SK-N-SH (cell line): ENCODE results near the gene PLA2G4B. TPM values are rescaled to one million over a fixed set of nuclear protein-coding genes. Genes with fewer than 3 reads are reported as not detected.

Experiments used
- CTCF ChIA-PET: fragments of 300-600, 350-600 bp; formaldehyde crosslinking; extraction: SDS; loops from one replicate; lab custom pipeline; 2021; lab: Yijun Ruan, JAX
- POLR2A ChIA-PET: fragments of 350-600 bp; sonication (Branson Sonifier 250); formaldehyde crosslinking; extraction: SDS; loops from one replicate; lab custom pipeline; 2020; ENCODE audit warnings: antibody characterized with exemption, inconsistent platforms; lab: Yijun Ruan, JAX
- DNase-seq: peaks from one replicate; pipeline ENCODE4 v3.0.0; 2012
- H2AFZ ChIP-seq: fragments of 200-600 bp; sonication (generic); 2 replicates; pipeline ENCODE4 v1.8.1; 2016; ENCODE audit warnings: antibody characterized with exemption, mild to moderate bottlenecking, low read depth
- H3F3A ChIP-seq: fragments of 200-600 bp; sonication (generic); replicated peaks from 2 replicates; pipeline ENCODE3; 2016; ENCODE audit warnings: antibody characterized with exemption, mild to moderate bottlenecking; ENCODE audit not compliant: insufficient read depth
- H3K27ac ChIP-seq, 2 experiments: fragments of 200-500 bp in 1 of 2; fragments of 200-600 bp in 1 of 2; sonication (Bioruptor generic) in 1 of 2; sonication (generic), shearing (Covaris generic) in 1 of 2; 2 replicates each; pipeline versions ENCODE4 v1.5.1 to v1.6.1; 2014 to 2016; ENCODE audit warnings: low read depth in 2 of 2, inconsistent platforms in 1 of 2, low read length in 1 of 2, mild to moderate bottlenecking in 1 of 2, mixed read lengths in 1 of 2
- H3K27me3 ChIP-seq: fragments of 200-600 bp; sonication (generic), shearing (Covaris generic); 2 replicates; pipeline ENCODE4 v1.6.1; 2016; ENCODE audit warnings: mixed run types; ENCODE audit not compliant: insufficient read depth
- H3K36me3 ChIP-seq, 2 experiments: fragments of 200-500 bp in 1 of 2; fragments of 200-600 bp in 1 of 2; sonication (Bioruptor generic) in 1 of 2; sonication (generic) in 1 of 2; replicated peaks in 1 of 2; 2 replicates each; pipeline versions ENCODE3 to v1.5.1; 2014 to 2016; ENCODE audit warnings: low read length in 1 of 2, mild to moderate bottlenecking in 1 of 2; ENCODE audit not compliant: insufficient read depth in 2 of 2, control insufficient read depth in 1 of 2
- H3K4me1 ChIP-seq, 2 experiments: fragments of 200-500 bp in 1 of 2; fragments of 200-600 bp in 1 of 2; sonication (Bioruptor generic) in 1 of 2; sonication (generic), shearing (Covaris generic) in 1 of 2; 2 replicates each; pipeline versions ENCODE4 v1.5.1 to v1.6.1; 2014 to 2016; ENCODE audit warnings: low read depth in 1 of 2, low read length in 1 of 2, mixed run types in 1 of 2; ENCODE audit not compliant: insufficient read depth in 2 of 2, control insufficient read depth in 1 of 2
- H3K4me2 ChIP-seq: fragments of 200-600 bp; sonication (generic), shearing (Covaris generic); 2 replicates; pipeline ENCODE4 v1.6.1; 2017; ENCODE audit warnings: mixed run types
- H3K4me3 ChIP-seq, 2 experiments: fragments of 200-500 bp in 1 of 2; fragments of 200-600 bp in 1 of 2; sonication (Bioruptor generic) in 1 of 2; sonication (generic), shearing (Covaris generic) in 1 of 2; 2 replicates each; pipeline versions ENCODE4 v1.5.1 to v1.8.1; 2014 to 2016; ENCODE audit warnings: low read depth in 2 of 2, inconsistent platforms in 1 of 2, low read length in 1 of 2, mild to moderate bottlenecking in 1 of 2, mixed read lengths in 1 of 2, moderate library complexity in 1 of 2
- H3K79me2 ChIP-seq: fragments of 200-600 bp; sonication (generic); 2 replicates; pipeline ENCODE4 v1.8.1; 2017; ENCODE audit warnings: mild to moderate bottlenecking; ENCODE audit not compliant: insufficient read depth
- H3K9ac ChIP-seq: fragments of 200-600 bp; sonication (generic); 2 replicates; pipeline ENCODE4 v1.6.1; 2017; ENCODE audit warnings: mixed run types
- H3K9me2 ChIP-seq: fragments of 200-600 bp; sonication (generic); 2 replicates; pipeline ENCODE4 v1.6.1; 2017; ENCODE audit warnings: mixed run types
- H3K9me3 ChIP-seq: fragments of 200-600 bp; sonication (generic); 2 replicates; pipeline ENCODE4 v1.6.1; 2017; ENCODE audit warnings: mixed run types, mild to moderate bottlenecking, moderate library complexity
- H4K20me1 ChIP-seq: fragments of 200-600 bp; sonication (generic); 2 replicates; pipeline ENCODE4 v1.6.1; 2017; ENCODE audit warnings: mild to moderate bottlenecking, mixed run types; ENCODE audit not compliant: insufficient read depth
- CHD2 ChIP-seq: fragments of 150-350 bp; IDR thresholded peaks from 2 replicates; pipeline ENCODE4 v1.6.1; 2018; ENCODE audit warnings: low read length; ENCODE audit not compliant: partially characterized antibody
- ELF1 ChIP-seq: IDR thresholded peaks from 2 replicates; pipeline ENCODE4 v1.4.0; 2012
- EP300 ChIP-seq, 2 experiments: IDR thresholded peaks; 2 replicates each; pipeline versions ENCODE4 v1.4.0 to v1.6.1; 2012; ENCODE audit warnings: borderline replicate concordance in 1 of 2, low read depth in 1 of 2, low read length in 1 of 2
- EZH2phosphoT487 ChIP-seq: fragments of 200-600 bp; sonication (generic); IDR thresholded peaks from 2 replicates; pipeline ENCODE4 v1.6.1; 2017; ENCODE audit warnings: low read depth, mixed run types, mild to moderate bottlenecking, antibody characterized with exemption, moderate library complexity, borderline replicate concordance
- FOSL2 ChIP-seq: IDR thresholded peaks from 2 replicates; pipeline ENCODE4 v1.4.0; 2012; ENCODE audit warnings: low read depth, mild to moderate bottlenecking, moderate library complexity, borderline replicate concordance
- GABPA ChIP-seq: IDR thresholded peaks from 2 replicates; pipeline ENCODE4 v1.4.0; 2012; ENCODE audit warnings: low read depth, mild to moderate bottlenecking
- GATA2 ChIP-seq: sonication (generic); formaldehyde crosslinking; IDR thresholded peaks from 2 replicates; pipeline ENCODE4 v1.5.0; 2020; ENCODE audit warnings: mild to moderate bottlenecking, missing genetic modification reagents
- IRF3 ChIP-seq: fragments of 150-350 bp; IDR thresholded peaks from 2 replicates; pipeline ENCODE4 v1.6.1; 2016; ENCODE audit warnings: mild to moderate bottlenecking, low read depth, low read length
- MEF2A ChIP-seq: IDR thresholded peaks from 2 replicates; pipeline ENCODE4 v1.4.0; 2012; ENCODE audit warnings: low read depth, borderline replicate concordance
- NFIC ChIP-seq: IDR thresholded peaks from 2 replicates; pipeline ENCODE4 v1.4.0; 2012; ENCODE audit warnings: borderline replicate concordance
- NRF1 ChIP-seq: IDR thresholded peaks from 2 replicates; pipeline ENCODE4 v1.6.1; 2012; ENCODE audit warnings: low read depth, mild to moderate bottlenecking, low read length
- POLR2AphosphoS5 ChIP-seq: IDR thresholded peaks from 2 replicates; pipeline ENCODE4 v1.6.1; 2012; ENCODE audit warnings: low read depth, low read length
- RAD21 ChIP-seq: IDR thresholded peaks from 2 replicates; pipeline ENCODE4 v1.6.1; 2012; ENCODE audit warnings: mild to moderate bottlenecking, low read length
- RXRA ChIP-seq: IDR thresholded peaks from 2 replicates; pipeline ENCODE4 v1.4.0; 2012; ENCODE audit warnings: low read depth, mild to moderate bottlenecking, borderline replicate concordance
- SIN3A ChIP-seq: IDR thresholded peaks from 2 replicates; pipeline ENCODE4 v1.6.1; 2012; ENCODE audit warnings: low read depth, mild to moderate bottlenecking, low read length, moderate library complexity, borderline replicate concordance
- SMC3 ChIP-seq: IDR thresholded peaks from 2 replicates; pipeline ENCODE4 v1.6.1; 2012; ENCODE audit warnings: low read depth, low read length, improper control_type of control experiment
- TCF12 ChIP-seq: IDR thresholded peaks from 2 replicates; pipeline ENCODE4 v1.4.0; 2012
- USF1 ChIP-seq: IDR thresholded peaks from 2 replicates; pipeline ENCODE4 v1.4.0; 2012; ENCODE audit warnings: low read depth, borderline replicate concordance
- YY1 ChIP-seq: IDR thresholded peaks from 2 replicates; pipeline ENCODE4 v1.4.0; 2012; ENCODE audit warnings: low read depth, mild to moderate bottlenecking
- WGBS: methylation state at CpG from one replicate; pipeline ENCODE4 v1.1.6; 2017; ENCODE audit warnings: low lambda C conversion rate; 5-methylcytosine and 5-hydroxymethylcytosine counted together
- polyA plus RNA-seq, 3 experiments: library from polyadenylated mRNA; depleted of rRNA; stranded (reverse); fragments of >200 nt; gene quantifications; 2 replicates each; pipeline ENCODE4 v1.2.3, GENCODE V29; 2012
- TF ChIP-seq, protein P1 (sequence below): IDR thresholded peaks from 2 replicates; pipeline ENCODE4 v1.4.0; 2012; ENCODE audit warnings: low read depth, borderline replicate concordance
- TF ChIP-seq, protein P2 (sequence below): fragments of 200-600 bp; sonication (generic); IDR thresholded peaks from 2 replicates; pipeline ENCODE4 v1.6.1; 2017; ENCODE audit warnings: antibody characterized with exemption, mild to moderate bottlenecking, moderate library complexity

The PLA2G4B gene
- polyA plus RNA-seq, 1 of the 3 experiments (the other 2 are of a cell fraction), result 5.3 TPM

GRCh38 chr15:41848631-41849030 is 10.0 kb downstream of the PLA2G4B start (continued):
- TF ChIP-seq IRF3, result no peak
- no peak for TF ChIP-seq TCF12

DNA sequence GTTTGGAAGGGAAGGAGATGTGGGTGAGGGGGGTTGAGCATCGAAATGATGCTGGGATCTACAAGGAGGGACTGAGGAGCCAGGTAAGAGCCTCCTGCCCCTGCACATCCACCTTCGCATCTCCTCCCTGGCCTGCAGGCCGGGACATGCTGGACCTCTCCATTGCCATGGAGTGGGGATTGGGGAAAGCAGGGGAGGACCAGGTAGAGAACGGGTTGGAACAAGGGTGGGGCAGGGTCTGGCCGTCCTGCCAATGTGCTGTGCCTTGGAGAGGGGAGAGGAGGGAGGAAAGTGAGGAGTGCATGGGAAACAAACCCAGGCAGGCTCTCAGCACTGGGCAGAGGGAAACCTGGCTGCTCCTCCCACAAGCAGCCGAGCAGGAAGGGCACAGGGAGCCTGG is 10.6 kb downstream of the PLA2G4B start:
- no peaks in the 10 kb centered on the region for H3F3A ChIP-seq
- H3K27me3 ChIP-seq, result no peaks in the 10 kb centered on the region
- TF ChIP-seq MEF2A (no peak), GATA2 (CRISPR knock-in tag) (no peak), RXRA (no peak), EZH2phosphoT487 (no peak), RAD21 (no peak), SMC3 (no peak), POLR2AphosphoS5 (no peak), GABPA (no peak)
- 87% methylated on average over 5 of the region's 6 CpGs for WGBS
- H3K9me3 ChIP-seq, result no peaks in the 10 kb centered on the region
- H2AFZ ChIP-seq, result no peak overlapping the region
- H3K4me3 ChIP-seq, result no peak overlapping the region
- no peak overlapping the region for H3K27ac ChIP-seq
- POLR2A ChIA-PET, result no interaction called here
- H4K20me1 ChIP-seq, result no peaks in the 10 kb centered on the region
- no peak overlapping the region for H3K9ac ChIP-seq
- CTCF ChIA-PET, result no interaction called here
- no peak overlapping the region for H3K4me2 ChIP-seq
- H3K36me3 ChIP-seq, result peaks cover 0 to 12% of the 10 kb centered on the region in 2 experiments
- no peaks in the 10 kb centered on the region for H3K9me2 ChIP-seq
- H3K79me2 ChIP-seq, result no peaks in the 10 kb centered on the region
- H3K4me1 ChIP-seq, result peaks cover 0 to 19% of the 10 kb centered on the region in 2 experiments; a peak in 1 of 4 replicates
- no peak for DNase-seq

DNA sequence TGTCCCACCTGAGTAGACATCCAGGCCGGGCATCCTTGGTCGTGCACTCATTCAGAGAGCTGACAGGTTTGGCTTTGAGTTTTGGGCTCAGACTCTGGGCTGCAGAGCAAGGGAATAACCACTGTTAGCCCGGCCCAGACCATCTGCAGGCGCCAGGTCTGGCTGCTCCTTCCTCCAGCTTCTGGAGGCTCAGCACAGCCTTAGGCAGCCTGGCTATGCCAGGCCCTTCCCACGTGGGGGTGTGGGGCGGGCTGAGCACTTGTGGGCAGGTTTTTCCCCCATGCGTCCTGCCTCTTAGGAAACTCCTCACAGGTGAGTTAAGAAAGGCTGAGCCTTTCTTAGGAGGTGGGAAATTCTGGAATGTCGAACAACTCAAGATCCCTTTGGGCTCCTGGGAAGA is 11.2 kb downstream of the PLA2G4B start:
- CTCF ChIA-PET, result interaction anchor here (1.8 to 2.3 kb wide), 2 partner anchors 12 to 54 kb away, joined by 5 to 12 read pairs; no protein-coding TSS in a partner anchor
- H3K4me2 ChIP-seq, result no peak overlapping the region
- H4K20me1 ChIP-seq, result no peaks in the 10 kb centered on the region
- no peak overlapping the region for H2AFZ ChIP-seq
- no peak overlapping the region for H3K9ac ChIP-seq
- no peak overlapping the region for H3K27ac ChIP-seq
- H3K4me3 ChIP-seq, result no peak overlapping the region
- 83% methylated on average over 2 of the region's 8 CpGs for WGBS
- peaks cover 0 to 12% of the 10 kb centered on the region in 2 experiments for H3K36me3 ChIP-seq
- H3K27me3 ChIP-seq, result no peaks in the 10 kb centered on the region
- no peaks in the 10 kb centered on the region for H3K79me2 ChIP-seq
- H3F3A ChIP-seq, result no peaks in the 10 kb centered on the region
- DNase-seq, result no peak
- H3K9me3 ChIP-seq, result no peaks in the 10 kb centered on the region
- peaks cover 0 to 19% of the 10 kb centered on the region in 2 experiments; a peak in 1 of 4 replicates for H3K4me1 ChIP-seq
- POLR2A ChIA-PET, result no interaction called here
- H3K9me2 ChIP-seq, result no peaks in the 10 kb centered on the region
- TF ChIP-seq FOSL2 (no peak), ELF1 (no peak), SIN3A (no peak), USF1 (no peak), RAD21 (no peak), IRF3 (no peak), NFIC (no peak), SMC3 (no peak), NRF1 (no peak), CHD2 (no peak), EP300 (IDR thresholded peaks at IDR 0.05; ENCODE audit: borderline replicate concordance in 1 of 2, low read depth in 1 of 2, low read length in 1 of 2) (no peak), YY1 (no peak)
- TF ChIP-seq, protein P1, sequence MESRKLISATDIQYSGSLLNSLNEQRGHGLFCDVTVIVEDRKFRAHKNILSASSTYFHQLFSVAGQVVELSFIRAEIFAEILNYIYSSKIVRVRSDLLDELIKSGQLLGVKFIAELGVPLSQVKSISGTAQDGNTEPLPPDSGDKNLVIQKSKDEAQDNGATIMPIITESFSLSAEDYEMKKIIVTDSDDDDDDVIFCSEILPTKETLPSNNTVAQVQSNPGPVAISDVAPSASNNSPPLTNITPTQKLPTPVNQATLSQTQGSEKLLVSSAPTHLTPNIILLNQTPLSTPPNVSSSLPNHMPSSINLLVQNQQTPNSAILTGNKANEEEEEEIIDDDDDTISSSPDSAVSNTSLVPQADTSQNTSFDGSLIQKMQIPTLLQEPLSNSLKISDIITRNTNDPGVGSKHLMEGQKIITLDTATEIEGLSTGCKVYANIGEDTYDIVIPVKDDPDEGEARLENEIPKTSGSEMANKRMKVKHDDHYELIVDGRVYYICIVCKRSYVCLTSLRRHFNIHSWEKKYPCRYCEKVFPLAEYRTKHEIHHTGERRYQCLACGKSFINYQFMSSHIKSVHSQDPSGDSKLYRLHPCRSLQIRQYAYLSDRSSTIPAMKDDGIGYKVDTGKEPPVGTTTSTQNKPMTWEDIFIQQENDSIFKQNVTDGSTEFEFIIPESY, result no peak
- TF ChIP-seq, protein P2, sequence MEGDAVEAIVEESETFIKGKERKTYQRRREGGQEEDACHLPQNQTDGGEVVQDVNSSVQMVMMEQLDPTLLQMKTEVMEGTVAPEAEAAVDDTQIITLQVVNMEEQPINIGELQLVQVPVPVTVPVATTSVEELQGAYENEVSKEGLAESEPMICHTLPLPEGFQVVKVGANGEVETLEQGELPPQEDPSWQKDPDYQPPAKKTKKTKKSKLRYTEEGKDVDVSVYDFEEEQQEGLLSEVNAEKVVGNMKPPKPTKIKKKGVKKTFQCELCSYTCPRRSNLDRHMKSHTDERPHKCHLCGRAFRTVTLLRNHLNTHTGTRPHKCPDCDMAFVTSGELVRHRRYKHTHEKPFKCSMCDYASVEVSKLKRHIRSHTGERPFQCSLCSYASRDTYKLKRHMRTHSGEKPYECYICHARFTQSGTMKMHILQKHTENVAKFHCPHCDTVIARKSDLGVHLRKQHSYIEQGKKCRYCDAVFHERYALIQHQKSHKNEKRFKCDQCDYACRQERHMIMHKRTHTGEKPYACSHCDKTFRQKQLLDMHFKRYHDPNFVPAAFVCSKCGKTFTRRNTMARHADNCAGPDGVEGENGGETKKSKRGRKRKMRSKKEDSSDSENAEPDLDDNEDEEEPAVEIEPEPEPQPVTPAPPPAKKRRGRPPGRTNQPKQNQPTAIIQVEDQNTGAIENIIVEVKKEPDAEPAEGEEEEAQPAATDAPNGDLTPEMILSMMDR, result no peak
